Esophagus (tissue), 2 donors: ENCODE data around the gene NHLRC4. TPM values are rescaled to one million over a fixed set of nuclear protein-coding genes. Genes with fewer than 3 reads are reported as not detected.

ENCODE experiments used
- H3K27ac ChIP-seq, 2 donors: one replicate each; pipeline ENCODE4 v1.5.1; 2013; ENCODE audit warnings: low read depth in 2 of 2, mild to moderate bottlenecking in 2 of 2, inconsistent platforms in 1 of 2, low read length in 1 of 2, moderate library complexity in 1 of 2
- H3K27me3 ChIP-seq, 2 donors: one replicate each; pipeline ENCODE4 v1.6.1; 2013; ENCODE audit warnings: low read length in 2 of 2, control low read depth in 1 of 2, mild to moderate bottlenecking in 1 of 2; ENCODE audit not compliant: insufficient read depth in 2 of 2, control insufficient read depth in 1 of 2
- H3K36me3 ChIP-seq, 2 donors: one replicate each; pipeline ENCODE4 v1.6.1; 2013; ENCODE audit warnings: low read length in 1 of 2; ENCODE audit not compliant: control insufficient read depth in 2 of 2, insufficient read depth in 2 of 2
- H3K4me1 ChIP-seq, 2 donors: one replicate each; pipeline ENCODE4 v1.6.1; 2013; ENCODE audit warnings: low read length in 1 of 2; ENCODE audit not compliant: control insufficient read depth in 2 of 2, insufficient read depth in 2 of 2
- H3K4me3 ChIP-seq, 2 donors: one replicate each; pipeline ENCODE4 v1.5.1; 2013; ENCODE audit warnings: low read length in 2 of 2, mild to moderate bottlenecking in 2 of 2, low read depth in 1 of 2, moderate library complexity in 1 of 2
- H3K9me3 ChIP-seq, 2 donors: one replicate each; pipeline ENCODE4 v1.6.1; 2013; ENCODE audit warnings: mild to moderate bottlenecking in 2 of 2, low read depth in 1 of 2, low read length in 1 of 2, moderate library complexity in 1 of 2; ENCODE audit not compliant: control insufficient read depth in 2 of 2, insufficient read depth in 1 of 2
- WGBS, 2 donors: extraction: QIAGEN DNeasy Blood & Tissue Kit; methylation state at CpG; one replicate each; pipeline ENCODE4 v1.1.7; 2013; 5-methylcytosine and 5-hydroxymethylcytosine counted together
- polyA plus RNA-seq, 2 donors: library from polyadenylated mRNA; stranded (reverse); fragments of 200-250 nt; gene quantifications; one replicate each; pipeline ENCODE4 v1.2.3, GENCODE V29; 2013
- donor health status: healthy with polysubstance abuse.
- donor health status: Bipolar disorder and iron deficiency.

Gene NHLRC4
- polyA plus RNA-seq, 2 donors: 0.11 to 0.16 TPM

GRCh38 chr16:559021-559380, 7.8 kb upstream of the NHLRC4 start:
- WGBS, 2 donors: 66 to 80% methylated on average over 12 to 15 of the region's 15 CpGs
- Histone ChIP-seq H3K27me3 (peaks cover 0 to 21% of the 10 kb centered on the region in 2 donors), H3K36me3 (no peaks in the 10 kb centered on the region), H3K9me3 (no peaks in the 10 kb centered on the region), H3K4me3 (no peak overlapping the region), H3K4me1 (peaks cover 6 to 10% of the 10 kb centered on the region in 2 donors), H3K27ac (no peak overlapping the region)

DNA sequence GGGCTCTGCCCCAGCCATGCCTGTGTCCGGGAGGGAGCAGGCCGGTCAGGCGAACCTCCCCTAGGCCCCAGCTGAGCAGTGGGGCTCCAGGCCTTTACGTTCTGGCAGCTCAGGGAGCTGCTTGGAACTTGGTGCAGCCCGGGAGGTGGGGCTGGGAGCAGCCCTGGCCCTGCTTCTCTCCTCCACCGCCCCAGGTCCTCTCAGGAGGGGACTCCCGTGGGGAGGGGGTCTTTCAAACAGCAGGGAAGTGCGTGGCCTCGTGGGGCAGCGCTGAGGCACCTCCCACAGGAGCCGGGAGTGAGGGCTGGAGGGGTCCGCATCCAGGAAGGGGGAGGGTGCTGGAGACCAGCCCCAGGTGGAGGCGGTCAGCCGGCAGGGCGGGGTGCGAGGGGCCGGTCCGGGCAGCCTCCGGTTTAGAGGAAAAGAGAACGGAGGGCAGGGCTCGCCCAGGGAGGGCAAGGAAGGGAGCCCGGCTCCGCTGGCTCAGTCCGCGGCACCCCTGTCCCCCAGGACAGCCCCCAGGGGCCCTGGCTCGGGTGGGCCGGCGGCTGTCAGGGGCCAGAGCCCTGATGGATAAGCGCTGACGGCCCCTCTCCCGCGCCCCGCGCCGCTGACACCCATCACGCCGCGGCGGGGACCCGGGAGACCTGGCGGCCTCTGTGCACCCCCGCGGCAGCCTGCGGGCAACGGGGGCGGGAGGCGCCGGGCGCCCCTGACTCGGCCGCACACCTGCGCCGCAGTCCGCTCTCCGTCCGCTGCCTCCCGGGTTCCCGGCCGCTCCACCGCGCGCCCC, 7.2 kb upstream of the NHLRC4 start:
- H3K4me3 ChIP-seq: peak overlapping the region in 1 of 2 donors; percentile 13
- H3K36me3 ChIP-seq: no peaks in the 10 kb centered on the region
- no peaks in the 10 kb centered on the region for H3K9me3 ChIP-seq
- WGBS, 2 donors: 9 to 17% methylated on average over 56 to 62 of the region's 62 CpGs
- peaks cover 0 to 21% of the 10 kb centered on the region in 2 donors for H3K27me3 ChIP-seq
- H3K4me1 ChIP-seq: peaks cover 4 to 9% of the 10 kb centered on the region in 2 donors
- no peak overlapping the region for H3K27ac ChIP-seq

DNA sequence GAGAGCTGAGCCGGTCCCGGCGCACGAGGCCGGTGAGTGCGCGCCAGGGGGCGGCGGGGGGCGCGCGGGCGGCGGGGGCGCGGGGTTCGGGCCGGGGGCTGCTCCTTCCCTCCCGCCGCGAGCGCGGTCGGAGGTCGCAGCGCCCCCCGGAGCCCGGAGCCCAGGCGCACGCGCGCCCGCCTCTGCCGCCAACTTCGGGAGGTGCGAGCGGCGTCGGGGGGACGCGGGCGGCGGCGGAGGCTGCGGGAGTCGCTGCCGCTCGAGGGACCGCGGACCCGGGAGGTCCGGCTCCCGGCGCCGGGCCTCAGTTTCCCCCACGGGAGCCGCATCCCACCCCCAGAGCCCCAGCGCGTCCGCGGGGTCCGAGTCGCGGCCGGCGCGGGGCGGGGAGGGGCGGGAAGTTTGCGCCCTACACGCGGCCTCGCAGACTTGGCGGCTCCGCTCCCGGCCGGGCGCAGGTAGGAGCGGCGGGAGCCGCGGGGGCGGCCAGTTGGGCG, 6.6 kb upstream of the NHLRC4 start, which contains the start of gene PRR35:
Gene PRR35 (plus strand): TSS at position 191 of the 497 bp plus-strand sequence. CDS start 2,901 bp downstream, outside the sequence.
- H3K4me3 ChIP-seq: peak within 1 kb of the TSS in 1 of 2 donors; percentile 13
- peaks cover 0 to 21% of the 10 kb centered on the region in 2 donors for H3K27me3 ChIP-seq
- no peaks in the 10 kb centered on the region for H3K36me3 ChIP-seq
- H3K27ac ChIP-seq: no peak within 1 kb of the TSS
- H3K9me3 ChIP-seq: no peaks in the 10 kb centered on the region
- peaks cover 5 to 6% of the 10 kb centered on the region in 2 donors for H3K4me1 ChIP-seq
- WGBS, 2 donors: 2% methylated on average over 41 to 84 of the region's 84 CpGs

- WGBS, 2 donors: 16 to 20% methylated on average over 23 to 54 of the region's 54 CpGs
Observed at GRCh38 chr16:560701-561412, 5.9 kb upstream of the NHLRC4 start.

DNA sequence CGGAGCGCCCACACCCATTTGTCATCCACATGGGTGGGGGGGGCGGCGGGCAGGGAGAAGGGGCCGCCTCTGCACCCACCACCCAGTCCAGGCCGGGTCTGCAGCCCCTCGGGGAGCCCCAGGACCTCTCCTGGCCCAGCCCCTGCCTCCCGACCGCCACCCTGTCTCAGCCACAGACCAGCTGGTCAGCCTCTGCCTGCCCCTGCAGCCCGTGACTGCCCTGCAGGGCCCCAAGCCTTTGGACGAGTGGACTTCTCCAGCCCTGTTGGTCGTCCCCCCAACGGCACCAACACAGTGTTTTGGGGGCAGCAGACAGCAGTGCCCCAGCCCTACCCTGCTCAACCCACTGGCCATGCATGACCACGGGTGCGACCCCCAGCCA, 5.4 kb upstream of the NHLRC4 start:
- H3K36me3 ChIP-seq: no peaks in the 10 kb centered on the region
- H3K4me3 ChIP-seq: no peak overlapping the region
- WGBS, 2 donors: 59 to 63% methylated on average over 11 to 15 of the region's 15 CpGs
- no peak overlapping the region for H3K27ac ChIP-seq
- peaks cover 0 to 21% of the 10 kb centered on the region in 2 donors for H3K27me3 ChIP-seq
- peaks cover 6% of the 10 kb centered on the region in 2 donors for H3K4me1 ChIP-seq
- no peaks in the 10 kb centered on the region for H3K9me3 ChIP-seq

More at GRCh38 chr16:560701-561412, 5.9 kb upstream of the NHLRC4 start:
- H3K4me1 ChIP-seq: peaks cover 5 to 6% of the 10 kb centered on the region in 2 donors
- H3K27me3 ChIP-seq: peaks cover 0 to 21% of the 10 kb centered on the region in 2 donors
- H3K4me3 ChIP-seq: peak overlapping the region in 1 of 2 donors; percentile 13
- H3K36me3 ChIP-seq: no peaks in the 10 kb centered on the region
- H3K9me3 ChIP-seq: no peaks in the 10 kb centered on the region
- no peak overlapping the region for H3K27ac ChIP-seq

DNA sequence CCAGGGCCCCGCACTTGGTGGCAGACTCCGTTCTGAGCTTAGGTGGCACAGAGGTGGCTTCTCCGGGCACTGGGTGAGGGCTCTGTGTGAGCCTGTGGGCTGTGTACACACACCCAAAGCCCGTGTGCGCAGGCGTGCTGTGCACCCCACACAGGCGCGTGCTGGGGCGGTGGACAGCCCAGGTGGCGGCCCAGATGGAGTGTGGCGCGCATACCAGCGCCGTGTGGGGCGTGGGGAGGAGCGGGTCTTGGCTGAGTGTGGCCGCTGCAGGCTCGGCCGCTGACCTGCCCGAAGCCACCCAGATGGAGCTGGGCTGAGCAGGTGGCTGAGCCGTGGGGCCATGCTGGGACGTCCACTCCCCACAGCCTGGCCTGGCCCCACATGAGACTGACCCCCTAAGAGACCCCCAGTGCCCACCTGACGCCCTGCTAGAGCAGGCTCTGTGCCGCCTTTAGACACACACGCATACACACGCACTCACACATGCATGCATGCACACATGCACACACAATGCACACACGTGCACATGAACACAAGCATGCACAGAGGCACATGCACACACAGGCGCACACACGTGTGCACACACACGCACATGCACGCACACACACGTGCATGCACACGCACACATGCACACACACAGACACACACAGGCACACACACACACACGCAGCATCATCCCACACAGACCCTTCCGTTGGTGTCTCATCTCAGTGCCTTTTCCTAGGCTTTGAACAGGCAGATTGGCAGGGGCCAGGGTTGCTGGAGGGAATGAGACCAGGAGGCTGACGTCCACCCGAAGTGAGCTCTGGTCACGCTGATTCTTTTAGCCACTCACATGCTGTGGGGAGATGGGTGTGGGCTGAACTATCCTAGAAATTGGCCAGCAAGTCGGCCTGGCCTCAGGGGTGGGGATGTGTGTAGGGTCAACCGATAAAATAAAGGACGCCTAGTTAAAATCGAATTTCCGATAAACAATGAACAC, 4.6 kb upstream of the NHLRC4 start:
- WGBS, 2 donors: 79 to 80% methylated on average over 43 of the region's 43 CpGs
- H3K27me3 ChIP-seq: peaks cover 0 to 21% of the 10 kb centered on the region in 2 donors
- peaks cover 10 to 14% of the 10 kb centered on the region in 2 donors for H3K4me1 ChIP-seq
- no peaks in the 10 kb centered on the region for H3K9me3 ChIP-seq
- no peak overlapping the region for H3K27ac ChIP-seq
- H3K4me3 ChIP-seq: no peak overlapping the region
- no peaks in the 10 kb centered on the region for H3K36me3 ChIP-seq

GRCh38 chr16:563072-563644, 3.6 kb upstream of the NHLRC4 start:
- H3K4me3 ChIP-seq: no peak overlapping the region
- no peak overlapping the region for H3K27ac ChIP-seq
- H3K27me3 ChIP-seq: peaks cover 0 to 21% of the 10 kb centered on the region in 2 donors
- peaks cover 10 to 20% of the 10 kb centered on the region in 2 donors for H3K4me1 ChIP-seq
- 77 to 78% methylated on average over 30 of the region's 30 CpGs for WGBS, 2 donors
- H3K36me3 ChIP-seq: no peaks in the 10 kb centered on the region
- H3K9me3 ChIP-seq: peaks cover 0 to 2% of the 10 kb centered on the region in 2 donors

- WGBS, 2 donors: 80 to 84% methylated on average over 42 of the region's 42 CpGs
- peaks cover 8 to 29% of the 10 kb centered on the region in 2 donors for H3K4me1 ChIP-seq
Observed at GRCh38 chr16:564690-565418, 2.0 kb upstream of the NHLRC4 start.

More at GRCh38 chr16:564690-565418, 2.0 kb upstream of the NHLRC4 start:
- H3K36me3 ChIP-seq: no peaks in the 10 kb centered on the region
- H3K9me3 ChIP-seq: peaks cover 0 to 2% of the 10 kb centered on the region in 2 donors
- no peak overlapping the region for H3K4me3 ChIP-seq
- H3K27me3 ChIP-seq: peaks cover 0 to 12% of the 10 kb centered on the region in 2 donors
- no peak overlapping the region for H3K27ac ChIP-seq
